ENCODE data around the gene TBX10.

The TBX10 gene

DNA sequence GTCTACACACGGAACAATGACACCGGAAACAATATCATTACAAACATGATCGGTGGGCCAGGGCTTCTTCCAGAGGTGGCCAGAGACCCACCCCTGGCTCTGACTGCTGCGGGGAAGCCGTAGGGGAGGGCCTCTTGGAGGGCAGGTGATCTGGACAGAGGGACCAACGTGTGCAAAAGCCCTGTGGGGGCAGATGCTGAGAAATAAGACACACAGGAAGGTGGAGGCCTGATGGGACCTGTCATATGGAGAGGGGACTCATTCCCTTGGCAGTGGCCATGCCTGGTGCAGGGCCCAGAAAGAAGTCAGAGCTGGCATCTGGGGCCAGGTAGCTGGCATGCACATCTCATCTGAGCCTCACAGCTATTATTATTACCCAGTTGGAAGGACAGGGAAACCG, 33.8 kb upstream of the TBX10 start:
- TF ChIP-seq, protein P1, sequence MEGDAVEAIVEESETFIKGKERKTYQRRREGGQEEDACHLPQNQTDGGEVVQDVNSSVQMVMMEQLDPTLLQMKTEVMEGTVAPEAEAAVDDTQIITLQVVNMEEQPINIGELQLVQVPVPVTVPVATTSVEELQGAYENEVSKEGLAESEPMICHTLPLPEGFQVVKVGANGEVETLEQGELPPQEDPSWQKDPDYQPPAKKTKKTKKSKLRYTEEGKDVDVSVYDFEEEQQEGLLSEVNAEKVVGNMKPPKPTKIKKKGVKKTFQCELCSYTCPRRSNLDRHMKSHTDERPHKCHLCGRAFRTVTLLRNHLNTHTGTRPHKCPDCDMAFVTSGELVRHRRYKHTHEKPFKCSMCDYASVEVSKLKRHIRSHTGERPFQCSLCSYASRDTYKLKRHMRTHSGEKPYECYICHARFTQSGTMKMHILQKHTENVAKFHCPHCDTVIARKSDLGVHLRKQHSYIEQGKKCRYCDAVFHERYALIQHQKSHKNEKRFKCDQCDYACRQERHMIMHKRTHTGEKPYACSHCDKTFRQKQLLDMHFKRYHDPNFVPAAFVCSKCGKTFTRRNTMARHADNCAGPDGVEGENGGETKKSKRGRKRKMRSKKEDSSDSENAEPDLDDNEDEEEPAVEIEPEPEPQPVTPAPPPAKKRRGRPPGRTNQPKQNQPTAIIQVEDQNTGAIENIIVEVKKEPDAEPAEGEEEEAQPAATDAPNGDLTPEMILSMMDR (IDR thresholded peaks at IDR 0.05), result no peak

GRCh38 chr11:67671211-67671520, 31.6 kb upstream of the TBX10 start:
- TF ChIP-seq, protein P1 (IDR thresholded peaks at IDR 0.05), result no peak

DNA sequence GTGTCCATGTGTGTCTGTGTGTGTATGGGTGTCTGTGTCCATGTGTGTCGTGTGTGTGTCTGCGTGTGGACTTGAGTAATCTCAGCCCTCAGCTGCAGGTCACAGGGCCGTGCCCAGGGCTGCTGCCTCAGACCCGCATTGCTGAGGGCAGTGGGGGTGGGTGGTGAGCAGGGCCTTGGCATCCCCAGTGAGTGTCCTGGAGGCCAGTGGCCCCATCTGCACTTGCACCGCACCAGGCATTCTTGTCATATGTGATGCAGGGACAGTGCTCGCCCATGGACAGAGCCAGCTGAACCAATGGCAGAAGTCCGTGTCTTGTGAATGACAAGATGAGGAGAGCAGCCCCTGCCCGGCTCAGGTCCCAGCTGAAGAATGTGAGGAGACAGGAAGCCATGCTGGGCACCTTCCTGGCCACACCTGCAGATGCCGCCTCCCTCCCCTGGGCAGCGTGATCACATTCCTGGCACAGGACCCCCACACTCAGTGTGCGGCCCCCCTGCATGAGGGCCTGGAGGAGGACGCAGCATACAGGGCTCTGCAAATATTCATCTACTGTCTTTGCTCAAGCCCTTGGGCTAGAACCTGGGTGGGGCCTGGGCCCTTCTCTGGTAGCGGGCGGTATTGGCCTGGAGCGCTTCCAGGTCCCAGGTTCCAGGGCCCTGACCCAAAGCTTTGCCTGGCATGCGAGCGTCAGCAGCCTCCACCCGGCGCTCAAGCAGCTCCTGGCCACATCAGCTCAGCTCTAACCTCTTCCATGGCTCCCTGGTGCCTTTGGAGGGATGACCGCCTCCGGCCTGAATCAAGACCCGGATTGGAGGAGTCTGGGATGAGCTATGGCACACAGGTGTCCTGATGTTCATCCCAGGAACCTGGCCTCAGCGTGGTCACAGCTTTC, 31.0 kb upstream of the TBX10 start:
- TF ChIP-seq, protein P1 (IDR thresholded peaks at IDR 0.05), result no peak

DNA sequence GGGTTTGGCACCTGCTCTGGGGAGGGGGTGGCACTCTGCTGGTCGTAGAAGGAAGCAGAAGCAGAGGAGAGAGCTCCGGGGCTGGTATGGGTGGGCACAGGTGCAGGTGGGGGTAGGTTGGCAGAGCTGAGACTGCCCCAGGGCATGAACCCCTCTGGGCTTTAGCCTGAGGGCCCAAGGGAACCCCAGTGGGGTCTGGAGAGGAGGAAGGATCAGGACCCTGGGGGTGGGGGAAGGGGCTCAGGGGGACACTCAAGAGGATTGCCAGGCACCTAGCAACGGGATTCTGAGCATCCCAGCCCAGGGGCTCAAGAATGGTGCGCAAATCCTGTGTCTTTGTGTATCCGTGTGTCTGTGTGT, 28.6 kb upstream of the TBX10 start:
- TF ChIP-seq, protein P1 (IDR thresholded peaks at IDR 0.05), result no peak

- TF ChIP-seq, protein P1 (IDR thresholded peaks at IDR 0.05), result no peak
Measured at GRCh38 chr11:67667490-67668191, 28.1 kb upstream of the TBX10 start.

DNA sequence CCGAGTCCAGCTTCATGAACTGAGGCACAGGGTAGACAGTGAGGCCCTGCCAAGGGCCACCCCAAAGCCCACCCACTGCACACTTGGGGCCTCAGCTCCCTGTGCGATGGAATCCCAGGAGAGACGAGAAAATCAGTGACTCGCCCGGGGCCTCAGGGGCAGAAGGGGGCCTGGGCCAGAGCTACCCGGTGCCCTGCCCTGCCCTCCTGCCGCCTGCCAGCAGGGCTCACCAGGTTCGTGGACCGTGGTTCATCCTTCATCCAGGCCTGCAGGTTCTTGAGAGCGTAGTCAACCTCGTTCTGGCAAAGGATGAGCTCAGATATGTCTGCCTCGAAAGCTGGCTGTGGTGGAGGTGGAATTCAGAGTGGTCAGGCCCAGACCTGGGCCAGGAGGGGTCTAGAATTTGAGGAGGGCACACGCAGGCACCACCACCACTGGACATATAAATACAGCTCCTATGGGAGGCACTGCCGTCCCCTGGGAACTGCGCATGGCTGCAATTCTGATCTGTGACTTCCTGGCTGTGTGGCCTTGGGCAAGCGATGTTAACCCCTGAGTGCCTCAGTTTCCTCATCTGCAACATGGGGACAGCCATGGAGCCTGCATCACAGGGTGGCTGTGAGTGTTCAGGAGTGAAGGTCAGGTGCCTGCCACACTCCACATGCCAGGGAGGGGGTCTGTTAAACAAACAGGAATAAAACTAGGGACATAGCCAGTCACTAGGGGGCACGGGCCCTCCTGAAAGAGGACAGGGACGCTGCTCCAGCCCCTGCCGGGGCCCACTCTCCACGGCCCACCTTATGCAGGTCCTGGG, 27.3 kb upstream of the TBX10 start:
- TF ChIP-seq, protein P1 (IDR thresholded peaks at IDR 0.05), result no peak

GRCh38 chr11:67666303-67666645, 26.7 kb upstream of the TBX10 start:
- TF ChIP-seq, protein P1 (IDR thresholded peaks at IDR 0.05), result no peak
